Natural killer cell (primary cell): ENCODE measurements around the gene TSPAN18. TPM values are rescaled to one million over a fixed set of nuclear protein-coding genes. Genes with fewer than 3 reads are reported as not detected.
"Not testable (repeated sequence)": the region's sequence is repeated elsewhere in the genome, so short reads cannot be mapped to it uniquely, and the experiment has no call there.

ENCODE experiments used
- ATAC-seq, 3 donors: fragments of 150-1000 bp in 2 of 3; fragments of 200-7000 bp in 1 of 3; cut with Tn5 transposase; 1 replicate in 1 of 3; 2 replicates in 2 of 3; pipeline ENCODE4 v1.10.0; 2021; ENCODE audit warnings: mild to moderate bottlenecking in 2 of 3, moderate library complexity in 2 of 3
- DNase-seq, 2 donors: peaks; one replicate each; pipeline versions ENCODE4 v3.0.0 to v3.0.0-alpha.2; 2013 to 2021; ENCODE audit warnings: mixed read lengths in 1 of 2
- H3K27ac ChIP-seq: one replicate; pipeline ENCODE4 v1.5.1; 2013; ENCODE audit warnings: mild to moderate bottlenecking, low read length
- H3K27me3 ChIP-seq: one replicate; pipeline ENCODE4 v1.6.1; 2013; ENCODE audit warnings: low read length; ENCODE audit not compliant: control insufficient read depth, insufficient read depth
- H3K36me3 ChIP-seq: one replicate; pipeline ENCODE4 v1.6.1; 2013; ENCODE audit warnings: low read length; ENCODE audit not compliant: control insufficient read depth, insufficient read depth
- H3K4me1 ChIP-seq: one replicate; pipeline ENCODE4 v1.6.1; 2013; ENCODE audit warnings: low read length; ENCODE audit not compliant: control insufficient read depth, insufficient read depth
- H3K4me3 ChIP-seq: one replicate; pipeline ENCODE4 v1.5.1; 2013; ENCODE audit warnings: low read length
- H3K9me3 ChIP-seq: one replicate; pipeline ENCODE4 v1.6.1; 2013; ENCODE audit warnings: low read length; ENCODE audit not compliant: control insufficient read depth, insufficient read depth
- H3K27ac Mint-ChIP-seq, 2 donors: one replicate each; pipeline ENCODE4 v1.8.0; 2022; ENCODE audit warnings: mild to moderate bottlenecking in 2 of 2, mixed read lengths in 2 of 2, moderate library complexity in 1 of 2
- H3K27me3 Mint-ChIP-seq, 2 donors: one replicate each; pipeline ENCODE4 v1.8.0; 2022; ENCODE audit warnings: low read depth in 2 of 2, mixed read lengths in 2 of 2
- H3K36me3 Mint-ChIP-seq: one replicate; pipeline ENCODE4 v1.8.0; 2022; ENCODE audit warnings: mixed read lengths
- H3K4me1 Mint-ChIP-seq, 2 donors: one replicate each; pipeline ENCODE4 v1.8.0; 2022; ENCODE audit warnings: mixed read lengths in 2 of 2
- H3K4me3 Mint-ChIP-seq: one replicate; pipeline ENCODE4 v1.8.0; 2022; ENCODE audit warnings: mild to moderate bottlenecking, moderate library complexity, mixed read lengths
- H3K9me3 Mint-ChIP-seq, 2 donors: one replicate each; pipeline ENCODE4 v1.8.0; 2022; ENCODE audit warnings: mixed read lengths in 2 of 2
- WGBS: methylation state at CpG from one replicate; pipeline ENCODE4 v1.1.7; 2013; ENCODE audit warnings: missing lambda C conversion rate; ENCODE audit not compliant: insufficient coverage; 5-methylcytosine and 5-hydroxymethylcytosine counted together
- intact Hi-C: fragments of 100-400 bp; cut with micrococcal nuclease; formaldehyde crosslinking; loops from one replicate; pipeline ENCODE4 v1.14.2; 2022
- total RNA-seq, 4 donors: library from RNA; stranded (reverse); fragments of 120-200 nt in 1 of 4; gene quantifications; one replicate each; pipeline versions ENCODE4 v1.2.3 to v1.2.4, GENCODE V29; 2013 to 2022
- TF ChIP-seq, protein P1 (sequence below): fragments of 200-600 bp; IDR thresholded peaks from one replicate; pipeline ENCODE4 v1.8.0; 2022; ENCODE audit warnings: antibody characterized with exemption

The TSPAN18 gene
- total RNA-seq, 3 donors from 2014 or later (not counting 1 experiment from before 2014, with no cell fraction given) = 1.9 to 2.4 (median 2.3) TPM

DNA sequence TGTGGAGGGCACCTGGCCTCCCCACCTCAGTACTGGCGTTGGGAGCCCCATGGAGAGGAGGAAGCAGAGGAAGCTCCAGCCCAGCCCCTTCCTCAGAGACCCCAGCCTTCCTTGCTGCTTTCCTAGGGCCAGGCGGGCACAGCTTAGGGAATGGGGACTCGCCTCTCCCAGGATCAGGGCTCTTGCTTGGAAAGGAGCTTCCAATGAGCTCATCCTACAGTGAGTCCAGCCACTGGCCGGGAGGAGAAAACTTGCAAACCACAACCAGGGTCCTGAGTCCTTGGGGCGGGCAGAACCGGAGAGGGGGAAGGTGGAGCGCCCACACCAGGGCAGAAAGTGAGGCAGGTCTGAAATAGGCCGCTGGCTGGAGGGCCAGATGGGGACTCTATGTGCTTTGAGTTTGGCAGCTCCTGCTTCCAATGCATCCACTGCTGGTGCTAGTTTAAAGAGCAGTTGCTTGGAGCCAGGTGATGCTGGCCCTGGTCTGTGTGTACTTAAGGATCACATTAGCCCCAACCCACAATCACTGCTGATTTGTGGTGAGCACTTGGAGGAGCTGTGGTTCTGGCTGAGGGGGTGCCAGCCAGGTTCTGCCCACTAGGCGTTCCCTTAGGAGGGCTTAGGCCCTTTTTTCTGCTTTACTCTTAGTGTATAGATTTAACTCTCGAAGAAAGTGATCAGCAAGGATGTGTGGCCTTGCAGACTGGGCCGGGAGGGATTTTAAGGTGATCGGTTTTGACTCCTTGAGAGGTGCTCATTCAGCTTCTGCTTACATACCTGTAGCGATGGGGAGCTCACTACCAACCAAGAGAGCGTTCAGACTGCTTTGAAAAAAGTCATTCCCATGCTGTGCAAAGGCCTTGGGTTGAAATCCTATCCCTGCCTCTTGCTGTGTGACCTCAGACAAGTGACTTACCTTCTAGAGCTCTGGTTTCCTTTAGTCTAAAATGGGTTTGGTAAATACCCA, 142.0 kb downstream of the TSPAN18 start:
- no peaks in the 10 kb centered on the region for H3K36me3 ChIP-seq
- H3K27ac ChIP-seq = no peak overlapping the region
- Mint-ChIP-seq H3K4me3 (no peak overlapping the region), H3K27me3 (peaks cover 49 to 62% of the 10 kb centered on the region in 2 donors), H3K4me1 (peaks cover 11 to 23% of the 10 kb centered on the region in 2 donors), H3K36me3 (no peaks in the 10 kb centered on the region), H3K9me3 (no peaks in the 10 kb centered on the region), H3K27ac (no peak overlapping the region)
- peaks cover 8% of the 10 kb centered on the region for H3K9me3 ChIP-seq
- TF ChIP-seq, protein P1, sequence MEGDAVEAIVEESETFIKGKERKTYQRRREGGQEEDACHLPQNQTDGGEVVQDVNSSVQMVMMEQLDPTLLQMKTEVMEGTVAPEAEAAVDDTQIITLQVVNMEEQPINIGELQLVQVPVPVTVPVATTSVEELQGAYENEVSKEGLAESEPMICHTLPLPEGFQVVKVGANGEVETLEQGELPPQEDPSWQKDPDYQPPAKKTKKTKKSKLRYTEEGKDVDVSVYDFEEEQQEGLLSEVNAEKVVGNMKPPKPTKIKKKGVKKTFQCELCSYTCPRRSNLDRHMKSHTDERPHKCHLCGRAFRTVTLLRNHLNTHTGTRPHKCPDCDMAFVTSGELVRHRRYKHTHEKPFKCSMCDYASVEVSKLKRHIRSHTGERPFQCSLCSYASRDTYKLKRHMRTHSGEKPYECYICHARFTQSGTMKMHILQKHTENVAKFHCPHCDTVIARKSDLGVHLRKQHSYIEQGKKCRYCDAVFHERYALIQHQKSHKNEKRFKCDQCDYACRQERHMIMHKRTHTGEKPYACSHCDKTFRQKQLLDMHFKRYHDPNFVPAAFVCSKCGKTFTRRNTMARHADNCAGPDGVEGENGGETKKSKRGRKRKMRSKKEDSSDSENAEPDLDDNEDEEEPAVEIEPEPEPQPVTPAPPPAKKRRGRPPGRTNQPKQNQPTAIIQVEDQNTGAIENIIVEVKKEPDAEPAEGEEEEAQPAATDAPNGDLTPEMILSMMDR = no peak
- H3K4me3 ChIP-seq = no peak overlapping the region
- intact Hi-C loops = no loop called here
- DNase-seq = no peak
- WGBS = 91% methylated on average over 14 of the region's 14 CpGs
- no peak for ATAC-seq
- peaks cover 4% of the 10 kb centered on the region for H3K4me1 ChIP-seq
- peaks cover 13% of the 10 kb centered on the region for H3K27me3 ChIP-seq

DNA sequence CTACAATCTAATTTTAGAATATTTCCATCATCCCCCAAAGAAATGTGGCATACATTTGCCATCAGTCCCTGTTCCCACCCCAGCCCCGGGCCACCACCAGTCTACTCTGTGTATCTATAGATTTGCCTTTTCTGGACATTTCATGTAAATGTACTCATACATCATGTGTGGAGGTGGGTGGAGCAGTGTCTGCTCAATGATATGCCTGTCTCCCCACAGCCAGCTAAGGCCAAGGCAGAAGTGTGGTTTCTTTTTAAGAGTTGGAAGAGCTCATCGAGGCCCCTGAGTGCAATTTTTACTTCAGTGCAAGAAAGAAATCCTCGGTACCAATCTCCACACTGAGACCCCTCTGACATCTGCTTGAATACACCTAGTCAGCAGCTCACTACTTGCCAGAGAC, 143.4 kb downstream of the TSPAN18 start:
- Mint-ChIP-seq H3K27ac (peak overlapping the region in 1 of 2 donors; percentile 7), H3K4me1 (peaks cover 11 to 23% of the 10 kb centered on the region in 2 donors), H3K4me3 (no peak overlapping the region), H3K27me3 (peaks cover 43 to 66% of the 10 kb centered on the region in 2 donors), H3K36me3 (no peaks in the 10 kb centered on the region), H3K9me3 (no peaks in the 10 kb centered on the region)
- intact Hi-C loops = loop anchor here (1.0 kb wide), 1 partner anchor 8 kb away; no protein-coding TSS in a partner anchor
- 77% methylated on average over 3 of the region's 3 CpGs for WGBS
- Histone ChIP-seq H3K36me3 (no peaks in the 10 kb centered on the region), H3K27me3 (peaks cover 8% of the 10 kb centered on the region), H3K27ac (no peak overlapping the region), H3K4me1 (peaks cover 4% of the 10 kb centered on the region), H3K9me3 (peaks cover 8% of the 10 kb centered on the region), H3K4me3 (no peak overlapping the region)
- TF ChIP-seq, protein P1 = no peak
- DNase-seq = no peak
- no peak for ATAC-seq

DNA sequence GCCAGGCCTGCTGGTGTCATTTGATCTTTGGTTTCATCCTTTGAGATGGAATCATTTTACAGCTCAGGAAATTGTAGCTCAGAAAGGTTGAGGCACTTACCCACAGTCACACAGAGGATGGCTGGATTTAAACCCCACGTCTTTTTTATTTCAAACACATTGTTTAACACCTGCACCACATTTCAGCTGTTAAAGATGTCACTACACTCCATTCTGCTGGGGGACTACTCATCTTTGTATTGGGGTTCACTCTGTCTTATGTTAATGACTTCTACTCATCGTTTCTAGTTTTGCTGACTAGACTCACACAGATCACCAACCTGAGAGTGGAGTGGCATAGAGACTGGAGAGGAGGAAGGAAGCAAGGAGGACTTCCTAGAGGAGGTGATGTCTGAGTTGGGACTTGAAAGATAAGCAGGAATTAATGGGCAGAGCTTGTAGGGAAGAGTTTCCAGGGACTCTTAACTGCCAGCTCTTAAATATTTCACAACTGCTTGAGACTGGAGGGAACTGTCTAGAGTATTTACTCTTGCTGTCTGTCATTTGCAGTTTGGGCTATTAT, 143.9 kb downstream of the TSPAN18 start:
- no peaks in the 10 kb centered on the region for H3K36me3 ChIP-seq
- Mint-ChIP-seq H3K27me3 (peaks cover 42 to 65% of the 10 kb centered on the region in 2 donors), H3K4me3 (no peak overlapping the region), H3K27ac (peak overlapping the region in 1 of 2 donors; percentile 7), H3K36me3 (no peaks in the 10 kb centered on the region), H3K9me3 (no peaks in the 10 kb centered on the region), H3K4me1 (peaks cover 11 to 23% of the 10 kb centered on the region in 2 donors)
- no peak overlapping the region for H3K4me3 ChIP-seq
- H3K9me3 ChIP-seq = peaks cover 8% of the 10 kb centered on the region
- 38% methylated on average over 1 of the region's 2 CpGs for WGBS
- peaks cover 8% of the 10 kb centered on the region for H3K27me3 ChIP-seq
- no peak overlapping the region for H3K27ac ChIP-seq
- TF ChIP-seq, protein P1 = no peak
- DNase-seq = peak in 1 of 2 donors; percentile 14
- ATAC-seq = peak; percentile 59 to 85 (median 84)
- intact Hi-C loops = loop anchor here (1.0 kb wide), 1 partner anchor 8 kb away; no protein-coding TSS in a partner anchor
- peaks cover 4% of the 10 kb centered on the region for H3K4me1 ChIP-seq

DNA sequence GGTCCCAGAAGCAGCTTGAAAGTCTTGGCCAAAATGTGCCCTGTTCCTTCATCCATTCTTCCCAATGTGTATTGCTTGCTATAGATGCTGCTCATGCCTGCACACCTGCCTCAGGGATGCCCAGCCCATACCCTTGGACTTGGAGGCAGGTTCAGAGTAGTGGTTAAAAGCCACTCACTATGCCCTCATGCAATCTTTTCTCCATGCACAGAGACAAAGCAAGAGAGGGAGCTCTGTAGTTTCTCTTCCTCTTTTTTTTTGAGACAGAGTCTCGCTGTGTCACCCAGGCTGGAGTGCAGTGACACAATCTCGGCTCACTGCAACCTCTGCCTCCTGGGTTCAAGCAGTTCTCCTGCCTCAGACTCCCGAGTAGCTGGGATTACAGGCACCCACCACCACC, 144.9 kb downstream of the TSPAN18 start:
- H3K27me3 ChIP-seq, H3K27ac ChIP-seq, DNase-seq, intact Hi-C loops, H3K4me1 ChIP-seq, H3K4me3 Mint-ChIP-seq, H3K9me3 Mint-ChIP-seq, H3K36me3 Mint-ChIP-seq, H3K36me3 ChIP-seq, H3K9me3 ChIP-seq, H3K4me3 ChIP-seq, ATAC-seq, H3K27ac Mint-ChIP-seq: not testable (repeated sequence)
- WGBS = 16% methylated on average over 2 of the region's 3 CpGs
- peaks cover 11 to 23% of the 10 kb centered on the region in 2 donors for H3K4me1 Mint-ChIP-seq
- H3K27me3 Mint-ChIP-seq = peaks cover 39 to 57% of the 10 kb centered on the region in 2 donors
